NCI-H510A treated with DMSO at 0.1 percent for 48 hours (cell line): Measurements from ENCODE around the gene TAF5.
A peak's percentile ranks its signal among the peaks of the same experiment; 100 is the strongest.
"Not testable (repeated sequence)": the region's sequence is repeated elsewhere in the genome, so short reads cannot be mapped to it uniquely, and the experiment has no call there.

Experiments used
- DNase-seq: peaks from one replicate; lab custom pipeline; 2025; lab: John Stamatoyannopoulos, UW

The TAF5 gene

DNA sequence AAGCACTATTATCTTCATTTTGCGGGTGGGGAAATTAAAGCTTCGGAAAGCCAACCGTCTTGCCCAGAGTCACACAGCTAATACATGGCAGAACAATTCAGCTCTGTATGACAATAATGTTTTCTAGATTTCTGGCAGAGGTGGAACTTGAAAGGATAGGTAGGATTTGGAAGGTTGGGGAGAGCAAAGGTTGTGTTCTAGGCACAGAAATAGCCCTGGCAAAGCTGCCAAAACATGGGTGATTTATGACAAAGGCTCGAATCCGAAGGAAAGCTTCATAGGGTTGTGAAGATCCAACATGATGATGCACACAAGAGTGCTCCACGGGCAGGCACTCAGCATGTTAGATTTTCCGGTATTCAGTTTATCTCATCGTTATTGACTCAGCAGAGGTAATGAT lies 47.8 kb downstream of the TAF5 start:
- DNase-seq: no peak

DNA sequence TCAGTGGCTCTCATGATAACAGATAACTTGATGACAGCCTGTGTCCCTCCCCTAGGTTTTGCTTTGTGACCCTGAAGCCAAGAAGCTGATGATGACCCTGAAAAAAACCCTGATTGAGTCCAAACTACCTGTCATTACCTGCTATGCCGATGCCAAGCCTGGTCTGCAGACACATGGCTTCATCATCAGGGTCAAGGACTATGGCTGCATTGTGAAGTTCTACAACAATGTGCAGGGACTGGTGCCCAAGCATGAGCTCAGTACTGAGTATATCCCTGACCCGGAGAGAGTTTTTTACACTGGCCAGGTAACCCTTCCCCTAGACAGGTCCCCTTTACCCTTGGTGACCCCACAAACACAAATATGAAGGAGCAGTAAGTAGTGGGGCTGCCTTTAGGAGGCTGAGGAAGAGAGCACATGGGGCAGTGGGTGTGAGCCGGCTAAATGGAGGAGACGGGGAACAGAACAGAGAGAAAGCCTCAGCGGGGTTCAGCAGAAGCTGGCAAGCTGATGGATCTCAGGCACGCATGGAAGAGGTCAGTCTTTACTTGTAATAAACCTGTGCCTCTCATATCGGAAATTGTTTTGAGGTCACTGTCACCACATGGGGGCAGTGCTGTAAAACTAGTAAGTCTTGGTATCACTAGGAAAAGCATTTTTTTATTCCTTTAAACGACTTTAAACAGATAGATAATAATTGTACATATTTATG lies 48.8 kb downstream of the TAF5 start:
- DNase-seq: peak; percentile 83

DNA sequence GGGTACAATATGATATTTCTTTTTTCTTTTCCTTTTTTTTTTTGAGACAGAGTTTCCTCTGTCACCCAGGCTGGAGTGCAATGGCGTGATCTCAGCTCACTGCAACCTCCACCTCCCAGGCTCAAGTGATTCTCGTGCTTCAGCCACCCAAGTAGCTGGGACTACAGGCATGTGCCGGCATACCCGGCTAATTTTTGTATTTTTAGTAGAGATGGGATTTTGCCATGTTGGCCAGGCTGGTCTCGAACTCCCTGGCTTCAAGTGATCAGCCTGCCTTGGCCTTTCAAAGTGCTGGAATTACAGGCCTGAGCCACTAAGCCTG lies 49.3 kb downstream of the TAF5 start:
- DNase-seq: not testable (repeated sequence)

DNA sequence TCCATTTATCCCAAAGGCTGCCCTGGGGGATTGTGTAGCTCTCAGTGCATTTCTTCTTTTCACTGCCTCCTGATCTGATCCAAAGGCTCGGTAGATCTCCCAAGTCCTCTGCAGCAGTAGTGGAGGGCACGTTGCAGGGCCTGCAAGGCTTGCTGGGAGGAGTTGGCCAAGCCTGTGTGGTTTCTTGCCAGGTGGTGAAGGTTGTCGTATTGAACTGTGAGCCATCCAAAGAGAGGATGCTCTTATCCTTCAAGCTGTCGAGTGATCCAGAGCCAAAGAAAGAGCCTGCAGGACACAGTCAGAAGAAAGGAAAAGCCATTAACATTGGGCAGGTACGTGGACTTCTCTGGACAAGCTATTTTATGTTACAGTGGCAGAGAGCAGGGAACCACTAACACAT lies 49.8 kb downstream of the TAF5 start:
- DNase-seq: no peak

DNA sequence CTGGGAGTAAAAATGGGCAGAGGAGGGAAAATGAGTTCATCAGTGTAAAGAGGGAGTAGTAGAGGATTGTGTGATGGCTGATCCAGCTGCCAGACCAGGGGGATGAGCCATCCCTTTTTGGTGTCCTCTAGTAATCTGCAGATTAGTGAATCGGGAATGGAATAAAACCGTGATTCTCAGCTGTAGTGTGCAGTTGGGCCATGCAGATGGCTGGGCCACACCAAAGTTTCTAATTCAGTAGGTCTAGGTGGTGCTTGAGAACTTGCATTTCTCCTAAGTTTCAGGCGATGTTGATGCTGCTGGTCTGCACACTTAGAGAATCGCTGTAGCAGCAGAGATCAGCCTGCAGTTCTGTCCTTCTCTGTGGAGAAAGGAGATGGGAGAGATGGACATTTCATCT lies 51.3 kb downstream of the TAF5 start:
- DNase-seq: no peak

DNA sequence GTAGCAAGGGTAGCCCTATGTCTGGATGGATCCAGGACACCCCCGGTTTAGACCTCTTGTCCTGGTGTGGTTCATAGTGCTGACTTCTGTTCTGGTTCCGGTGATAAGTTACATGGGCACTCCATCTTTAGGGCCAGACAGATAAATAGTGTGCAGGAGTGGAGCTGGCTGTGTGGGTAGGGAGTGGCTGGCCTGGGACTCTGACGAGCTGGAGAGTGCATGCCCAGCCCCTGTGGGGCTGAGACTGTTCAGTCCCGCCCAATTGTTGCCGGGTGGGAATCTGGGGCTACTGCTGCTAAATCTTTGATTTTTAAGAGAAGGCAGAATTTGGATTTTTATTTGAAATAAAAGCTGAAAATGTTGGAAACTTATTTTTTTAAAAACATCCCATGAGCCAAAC lies 56.0 kb downstream of the TAF5 start:
- no peak for DNase-seq

DNA sequence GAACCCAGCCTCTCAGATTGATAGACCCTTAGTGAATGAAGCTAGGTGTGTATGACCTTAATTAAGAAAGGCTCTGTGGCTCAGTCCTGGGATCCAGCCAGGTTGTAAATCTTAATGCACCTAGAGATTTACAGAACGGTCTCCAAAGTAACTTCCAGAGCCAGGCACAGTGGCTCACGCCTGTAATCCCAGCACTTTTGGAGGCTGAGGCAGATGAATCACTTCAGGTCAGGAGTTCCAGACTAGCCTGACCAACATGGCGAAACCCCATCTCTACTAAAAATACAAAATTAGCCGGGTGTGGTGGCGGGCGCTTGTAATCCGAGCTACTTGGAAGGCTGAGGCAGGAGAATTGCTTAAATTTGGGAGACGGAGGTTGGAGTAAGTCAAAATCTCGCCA lies 60.1 kb downstream of the TAF5 start:
- no peak for DNase-seq

DNA sequence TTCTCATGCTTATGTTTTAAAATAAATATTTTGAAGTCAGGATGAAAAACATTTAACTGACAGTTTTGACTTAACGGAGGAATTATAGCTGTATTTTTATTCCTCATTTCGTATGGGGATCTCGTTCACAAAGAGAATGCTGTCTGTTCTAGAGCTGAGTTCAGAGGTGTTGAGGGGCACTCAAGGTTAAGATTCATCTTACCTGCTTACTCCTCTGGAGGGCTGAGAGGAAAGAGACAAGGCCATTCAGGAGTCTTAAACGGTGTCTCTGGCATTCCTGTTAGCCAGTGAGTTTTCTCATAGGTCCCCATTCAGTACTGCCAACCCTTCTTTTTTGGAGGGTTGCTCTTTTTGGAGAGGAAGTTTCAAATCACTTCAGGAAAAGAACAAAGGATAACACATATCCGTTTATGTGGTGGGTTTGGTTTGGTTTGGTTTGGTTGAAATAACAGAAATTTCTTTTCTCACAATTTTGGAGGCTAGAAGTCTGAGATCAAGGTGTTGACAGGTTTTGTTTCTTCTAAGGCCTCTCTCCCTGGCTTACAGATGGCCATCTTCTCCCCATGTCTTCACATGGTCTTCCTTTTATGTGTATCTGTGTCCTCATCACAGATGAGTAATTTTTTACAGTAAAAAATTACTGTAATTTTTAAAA lies 61.3 kb downstream of the TAF5 start:
- DNase-seq: no peak

DNA sequence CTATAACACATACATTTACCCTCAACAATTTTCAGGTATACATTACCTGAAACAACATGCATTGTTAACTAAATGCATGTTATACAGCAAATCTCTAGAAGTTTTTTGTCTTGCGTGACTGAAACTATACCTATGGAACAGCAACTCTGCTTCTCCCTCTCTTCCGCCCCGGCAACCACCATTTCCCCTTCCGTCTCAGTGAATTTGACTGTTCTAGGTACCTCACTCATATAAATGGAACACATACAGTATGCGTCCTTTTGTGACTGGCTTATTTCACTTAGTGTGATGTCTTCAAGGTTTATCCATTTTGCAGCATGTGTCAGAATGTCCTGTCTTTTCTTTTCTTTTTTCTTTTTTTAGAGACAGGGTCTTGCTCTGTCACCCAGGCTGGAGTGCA lies 61.9 kb downstream of the TAF5 start:
- DNase-seq: no peak

DNA sequence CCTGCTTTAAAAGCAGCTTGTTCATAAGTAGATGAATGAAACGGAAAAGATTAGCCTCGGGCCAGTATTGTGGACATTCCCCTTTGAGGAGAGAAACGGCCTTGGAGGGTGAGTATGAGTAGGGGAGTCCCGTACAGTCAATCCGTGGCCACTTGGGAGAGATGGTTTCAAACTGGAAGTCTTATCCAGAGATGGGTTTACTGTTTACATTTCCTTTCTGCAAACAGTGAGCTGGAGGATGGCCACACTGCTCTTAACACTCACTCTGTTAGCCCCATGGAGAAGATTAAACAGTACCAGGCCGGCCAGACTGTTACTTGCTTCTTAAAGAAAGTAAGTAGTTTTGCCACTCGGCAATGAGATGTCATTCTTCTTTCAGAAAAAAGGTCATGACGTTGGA lies 64.1 kb downstream of the TAF5 start:
- peak; percentile 17 for DNase-seq

DNA sequence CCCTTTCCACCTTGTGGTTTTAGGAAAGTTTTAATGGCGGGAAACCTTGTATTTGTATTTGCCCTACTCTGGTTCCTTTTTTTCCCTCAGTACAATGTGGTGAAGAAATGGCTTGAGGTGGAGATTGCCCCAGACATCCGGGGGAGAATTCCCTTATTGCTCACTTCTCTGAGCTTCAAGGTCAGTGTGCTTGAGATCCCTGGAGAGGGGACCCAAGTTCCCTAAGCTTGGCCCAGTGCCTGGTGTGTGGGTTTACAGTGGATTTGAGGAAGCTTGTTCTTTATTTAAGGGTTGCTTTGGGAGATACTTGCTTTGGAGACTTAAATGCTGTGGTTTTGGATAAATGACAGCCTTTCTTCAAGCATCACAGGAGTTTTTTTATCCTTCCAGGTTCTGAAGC lies 66.1 kb downstream of the TAF5 start:
- no peak for DNase-seq
